ENCODE results near the gene NLK.

GRCh38 chr17:28041068-28041843 lies 1.2 kb upstream of the NLK start:
- peak; percentile 56 for TF ChIP-seq CTCF (IDR thresholded peaks at IDR 0.05; ENCODE audit: poor library complexity, severe bottlenecking)
- peak; percentile 29 for TF ChIP-seq RAD21 (conservative IDR thresholded peaks at IDR 0.05)
- no peak for TF ChIP-seq EZH2 (IDR thresholded peaks at IDR 0.05; ENCODE audit: borderline replicate concordance, insufficient read depth, low read length, poor library complexity, severe bottlenecking)
- TF ChIP-seq POLR2AphosphoS5 (IDR thresholded peaks at IDR 0.05) = peak; percentile 88
- TF ChIP-seq MXI1 (conservative IDR thresholded peaks at IDR 0.05; ENCODE audit: poor library complexity, severe bottlenecking) = peak; percentile 41
- TF ChIP-seq TAF1 (IDR thresholded peaks at IDR 0.05; ENCODE audit: low read depth) = peak; percentile 73
- TF ChIP-seq REST (IDR thresholded peaks at IDR 0.05; ENCODE audit: borderline replicate concordance) = no peak

Data from neural cell (in vitro differentiated cells).